GM12892 (cell line): ENCODE results near the gene LY6G6F.

ENCODE experiments used
- POLR2A ChIP-seq: IDR thresholded peaks from 2 replicates; pipeline ENCODE4 v1.6.1; 2011; ENCODE audit warnings: low read depth, low read length, control low read depth
- POLR2AphosphoS5 ChIP-seq: IDR thresholded peaks from 2 replicates; pipeline ENCODE4 v1.6.1; 2011; ENCODE audit warnings: low read depth, low read length, control low read depth

- TF ChIP-seq POLR2A (no peak), POLR2AphosphoS5 (no peak)
Measured at GRCh38 chr6:31723245-31723979, 16.7 kb downstream of the LY6G6F start, which contains the start of gene MPIG6B.
